ENCODE data around the gene TNNT3. TPM values are rescaled to one million over a fixed set of nuclear protein-coding genes. Genes with fewer than 3 reads are reported as not detected.
"Not testable (repeated sequence)": the region's sequence is repeated elsewhere in the genome, so short reads cannot be mapped to it uniquely, and the experiment has no call there.

The TNNT3 gene
- total RNA-seq, 1 experiment from 2014 or later: not detected

DNA sequence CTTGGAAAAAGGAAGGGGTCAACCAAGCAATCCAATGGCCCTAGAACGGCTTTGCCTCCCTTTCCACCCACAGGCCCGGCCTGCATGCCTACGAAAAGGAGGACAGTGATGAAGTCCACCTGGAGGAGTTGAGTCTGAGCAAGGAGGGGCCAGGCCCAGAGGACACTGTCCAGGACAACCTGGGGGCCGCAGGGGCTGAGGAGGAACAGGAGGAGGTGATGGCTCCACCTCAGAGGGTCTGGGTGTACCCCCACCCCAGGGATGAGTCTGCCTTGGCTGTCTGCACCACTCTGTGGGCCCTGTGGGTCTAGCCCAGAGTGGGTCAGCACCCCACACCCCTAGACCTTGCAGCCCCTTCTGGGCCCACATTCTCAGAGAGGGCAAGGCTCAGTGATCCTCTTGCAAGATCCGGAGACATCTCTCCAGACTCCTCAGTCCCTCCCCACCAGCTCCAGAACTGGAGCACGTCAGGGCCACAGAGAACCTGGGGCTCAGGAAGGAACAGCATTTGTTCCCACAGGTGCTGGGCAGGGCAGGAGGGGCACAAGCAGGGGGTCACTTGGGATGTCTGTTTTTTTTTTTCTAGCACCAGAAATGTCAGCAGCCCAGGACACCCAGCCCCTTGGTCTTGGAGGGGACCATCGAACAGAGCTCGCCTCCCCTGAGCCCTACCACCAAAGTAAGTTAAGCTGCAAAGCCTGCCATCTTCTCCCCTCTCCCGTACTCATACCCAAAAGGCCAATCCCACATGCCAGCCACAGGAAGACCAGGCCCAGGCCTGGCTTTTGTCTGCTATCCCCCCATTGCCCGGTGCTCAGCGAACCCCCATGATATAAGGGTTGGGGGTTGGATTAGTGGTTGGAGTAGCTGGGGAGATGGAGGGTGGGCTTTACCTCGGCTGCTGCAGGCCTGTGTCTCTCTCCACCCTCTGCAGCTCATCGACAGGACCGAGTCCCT, 35.9 kb upstream of the TNNT3 start:
- no peak overlapping the region for H3K4me3 ChIP-seq (ENCODE audit: low read length)
- POLR2A ChIA-PET (ENCODE audit: unreplicated experiment): no interaction called here
- no peak overlapping the region for H2AFZ ChIP-seq (ENCODE audit: low read length)
- H3K79me2 ChIP-seq (ENCODE audit: low read length): no peaks in the 10 kb centered on the region
- H3K27me3 ChIP-seq (ENCODE audit: low read length): no peaks in the 10 kb centered on the region; the same call in 1 of the 2 replicates
- TF ChIP-seq, protein P1, sequence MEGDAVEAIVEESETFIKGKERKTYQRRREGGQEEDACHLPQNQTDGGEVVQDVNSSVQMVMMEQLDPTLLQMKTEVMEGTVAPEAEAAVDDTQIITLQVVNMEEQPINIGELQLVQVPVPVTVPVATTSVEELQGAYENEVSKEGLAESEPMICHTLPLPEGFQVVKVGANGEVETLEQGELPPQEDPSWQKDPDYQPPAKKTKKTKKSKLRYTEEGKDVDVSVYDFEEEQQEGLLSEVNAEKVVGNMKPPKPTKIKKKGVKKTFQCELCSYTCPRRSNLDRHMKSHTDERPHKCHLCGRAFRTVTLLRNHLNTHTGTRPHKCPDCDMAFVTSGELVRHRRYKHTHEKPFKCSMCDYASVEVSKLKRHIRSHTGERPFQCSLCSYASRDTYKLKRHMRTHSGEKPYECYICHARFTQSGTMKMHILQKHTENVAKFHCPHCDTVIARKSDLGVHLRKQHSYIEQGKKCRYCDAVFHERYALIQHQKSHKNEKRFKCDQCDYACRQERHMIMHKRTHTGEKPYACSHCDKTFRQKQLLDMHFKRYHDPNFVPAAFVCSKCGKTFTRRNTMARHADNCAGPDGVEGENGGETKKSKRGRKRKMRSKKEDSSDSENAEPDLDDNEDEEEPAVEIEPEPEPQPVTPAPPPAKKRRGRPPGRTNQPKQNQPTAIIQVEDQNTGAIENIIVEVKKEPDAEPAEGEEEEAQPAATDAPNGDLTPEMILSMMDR (conservative IDR thresholded peaks at IDR 0.05; ENCODE audit: low read depth, low read length): no peak
- TF ChIP-seq EZH2phosphoT487 (IDR thresholded peaks at IDR 0.05; ENCODE audit: borderline replicate concordance, low read length) (no peak), EZH2 (IDR thresholded peaks at IDR 0.05; ENCODE audit: low read length, unreplicated experiment) (no peak)
- H3K4me2 ChIP-seq (ENCODE audit: low read length): no peak overlapping the region
- CTCF ChIA-PET: interaction anchor here (0.6 to 1.3 kb wide), 2 partner anchors 51 to 190 kb away, joined by 4 to 11 read pairs; no protein-coding TSS in a partner anchor
- H3K9ac ChIP-seq (ENCODE audit: low read length): no peak overlapping the region
- intact Hi-C loops (cut with micrococcal nuclease): no loop called here
- H3K27ac ChIP-seq (ENCODE audit: low read length): no peak overlapping the region
- no peaks in the 10 kb centered on the region for H3K9me2 ChIP-seq (replicated peaks; ENCODE audit: low read length)
- H3K4me1 ChIP-seq (ENCODE audit: insufficient read depth, low read length): no peaks in the 10 kb centered on the region
- ATAC-seq (no peak), DNase-seq (no peak)
- no peaks in the 10 kb centered on the region for H4K20me1 ChIP-seq (ENCODE audit: low read length)
- H3F3A ChIP-seq (ENCODE audit: low read length, unreplicated experiment): no peaks in the 10 kb centered on the region
- no TSS peak for BruUV-seq (replicated peaks)
- H3K9me3 ChIP-seq (ENCODE audit: low read length): no peaks in the 10 kb centered on the region
- H3K36me3 ChIP-seq (ENCODE audit: low read depth, low read length): no peaks in the 10 kb centered on the region

DNA sequence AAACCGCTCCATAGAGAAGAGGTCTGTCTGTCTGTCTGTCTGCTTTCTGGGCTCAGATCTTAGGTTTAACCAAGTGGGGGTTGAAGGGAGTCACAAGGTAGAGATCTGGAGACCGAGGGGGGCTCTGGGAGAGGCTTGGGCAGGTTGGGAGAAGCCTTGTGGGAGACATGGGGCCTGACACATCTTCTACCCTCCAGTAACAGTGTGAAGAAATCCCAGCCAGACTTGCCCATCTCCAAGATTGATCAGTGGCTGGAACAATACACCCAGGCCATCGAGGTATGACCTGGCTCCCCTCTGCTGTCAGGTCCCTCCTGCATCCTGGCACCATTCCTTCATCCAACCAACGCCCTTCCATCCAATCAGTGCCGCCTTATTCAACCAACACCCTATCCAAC, 35.2 kb upstream of the TNNT3 start:
- Histone ChIP-seq H3K36me3 (ENCODE audit: low read depth, low read length) (no peaks in the 10 kb centered on the region), H2AFZ (ENCODE audit: low read length) (no peak overlapping the region), H3K9me2 (replicated peaks; ENCODE audit: low read length) (no peaks in the 10 kb centered on the region), H3K9ac (ENCODE audit: low read length) (no peak overlapping the region), H3K4me3 (ENCODE audit: low read length) (no peak overlapping the region), H3K27me3 (ENCODE audit: low read length) (no peaks in the 10 kb centered on the region; the same call in 1 of the 2 replicates), H3F3A (ENCODE audit: low read length, unreplicated experiment) (no peaks in the 10 kb centered on the region), H3K9me3 (ENCODE audit: low read length) (no peaks in the 10 kb centered on the region), H3K4me2 (ENCODE audit: low read length) (no peak overlapping the region), H3K4me1 (ENCODE audit: insufficient read depth, low read length) (no peaks in the 10 kb centered on the region), H3K79me2 (ENCODE audit: low read length) (no peaks in the 10 kb centered on the region), H4K20me1 (ENCODE audit: low read length) (no peaks in the 10 kb centered on the region), H3K27ac (ENCODE audit: low read length) (no peak overlapping the region)
- CTCF ChIA-PET: interaction anchor here (0.6 kb wide), 1 partner anchor 51 kb away, joined by 4 read pairs; no protein-coding TSS in a partner anchor
- no TSS peak for BruUV-seq (replicated peaks)
- TF ChIP-seq, protein P1 (conservative IDR thresholded peaks at IDR 0.05; ENCODE audit: low read depth, low read length): no peak
- TF ChIP-seq EZH2phosphoT487 (IDR thresholded peaks at IDR 0.05; ENCODE audit: borderline replicate concordance, low read length): no peak
- TF ChIP-seq EZH2 (IDR thresholded peaks at IDR 0.05; ENCODE audit: low read length, unreplicated experiment): no peak
- DNase-seq (no peak), ATAC-seq (no peak)
- POLR2A ChIA-PET (ENCODE audit: unreplicated experiment): no interaction called here
- intact Hi-C loops (cut with micrococcal nuclease): no loop called here

DNA sequence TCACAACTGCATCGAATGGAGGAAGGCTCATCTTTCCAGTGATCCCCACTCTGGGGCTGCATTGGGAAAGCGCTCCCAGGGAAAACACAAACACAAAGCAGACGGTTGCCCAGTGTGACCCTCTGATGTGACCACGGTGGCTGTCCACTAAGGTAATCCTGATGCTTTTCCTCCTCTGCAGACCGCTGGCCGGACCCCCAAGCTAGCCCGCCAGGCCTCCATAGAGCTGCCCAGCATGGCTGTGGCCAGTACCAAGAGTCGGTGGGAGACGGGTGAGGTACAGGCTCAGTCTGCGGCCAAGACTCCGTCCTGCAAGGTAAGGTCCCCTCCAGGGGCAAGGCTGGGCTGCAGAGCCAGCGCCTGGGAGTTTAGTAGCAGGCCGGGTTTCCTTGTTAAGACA, 33.0 kb upstream of the TNNT3 start:
- POLR2A ChIA-PET (ENCODE audit: unreplicated experiment); H3K4me2 ChIP-seq (ENCODE audit: low read length); H3K9ac ChIP-seq (ENCODE audit: low read length); H4K20me1 ChIP-seq (ENCODE audit: low read length); H3F3A ChIP-seq (ENCODE audit: low read length, unreplicated experiment); H3K27me3 ChIP-seq (ENCODE audit: low read length); ATAC-seq; BruUV-seq (replicated peaks); H3K36me3 ChIP-seq (ENCODE audit: low read depth, low read length); H3K79me2 ChIP-seq (ENCODE audit: low read length); H3K4me3 ChIP-seq (ENCODE audit: low read length); DNase-seq; CTCF ChIA-PET; intact Hi-C loops (cut with micrococcal nuclease); H2AFZ ChIP-seq (ENCODE audit: low read length); H3K9me3 ChIP-seq (ENCODE audit: low read length); H3K27ac ChIP-seq (ENCODE audit: low read length); H3K9me2 ChIP-seq (replicated peaks; ENCODE audit: low read length); H3K4me1 ChIP-seq (ENCODE audit: insufficient read depth, low read length): not testable (repeated sequence)
